GM12864 (cell line): ENCODE data around the gene USP44.
A peak's percentile ranks its signal among the peaks of the same experiment; 100 is the strongest.

Experiments
- DNase-seq: peaks from one replicate; pipeline ENCODE4 v3.0.0-alpha.2; 2011; ENCODE audit warnings: low read depth
- H3K4me3 ChIP-seq: 2 replicates; pipeline ENCODE4 v1.5.1; 2011; ENCODE audit warnings: mild to moderate bottlenecking, low read depth, low read length, control low read depth
- TF ChIP-seq, protein P1 (sequence below): IDR thresholded peaks from 2 replicates; pipeline ENCODE4 v1.5.1; 2011; ENCODE audit warnings: low read depth, mild to moderate bottlenecking, moderate library complexity, low read length, control low read depth, inconsistent platforms; ENCODE audit errors: missing control alignments

Gene USP44

DNA sequence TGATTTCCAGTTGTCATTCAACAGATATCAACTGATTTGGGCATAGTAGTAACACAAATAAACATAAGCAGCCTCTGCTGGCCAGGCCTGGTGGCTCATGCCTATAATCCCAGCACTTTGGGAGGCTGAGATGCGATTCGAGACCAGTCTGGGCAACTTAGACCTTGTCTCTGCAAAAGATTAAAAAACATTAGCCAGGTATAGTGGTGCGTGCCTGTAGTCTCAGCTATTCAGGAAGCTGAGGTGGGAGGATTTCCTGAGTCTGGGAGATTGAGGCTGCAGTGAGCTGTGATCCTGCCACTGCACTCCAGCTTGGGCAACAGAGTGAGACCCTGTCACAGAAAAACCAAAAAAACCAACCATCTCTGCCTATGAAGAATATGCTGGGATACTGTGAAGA, 70.2 kb downstream of the USP44 start:
- H3K4me3 ChIP-seq: no peak overlapping the region
- TF ChIP-seq, protein P1, sequence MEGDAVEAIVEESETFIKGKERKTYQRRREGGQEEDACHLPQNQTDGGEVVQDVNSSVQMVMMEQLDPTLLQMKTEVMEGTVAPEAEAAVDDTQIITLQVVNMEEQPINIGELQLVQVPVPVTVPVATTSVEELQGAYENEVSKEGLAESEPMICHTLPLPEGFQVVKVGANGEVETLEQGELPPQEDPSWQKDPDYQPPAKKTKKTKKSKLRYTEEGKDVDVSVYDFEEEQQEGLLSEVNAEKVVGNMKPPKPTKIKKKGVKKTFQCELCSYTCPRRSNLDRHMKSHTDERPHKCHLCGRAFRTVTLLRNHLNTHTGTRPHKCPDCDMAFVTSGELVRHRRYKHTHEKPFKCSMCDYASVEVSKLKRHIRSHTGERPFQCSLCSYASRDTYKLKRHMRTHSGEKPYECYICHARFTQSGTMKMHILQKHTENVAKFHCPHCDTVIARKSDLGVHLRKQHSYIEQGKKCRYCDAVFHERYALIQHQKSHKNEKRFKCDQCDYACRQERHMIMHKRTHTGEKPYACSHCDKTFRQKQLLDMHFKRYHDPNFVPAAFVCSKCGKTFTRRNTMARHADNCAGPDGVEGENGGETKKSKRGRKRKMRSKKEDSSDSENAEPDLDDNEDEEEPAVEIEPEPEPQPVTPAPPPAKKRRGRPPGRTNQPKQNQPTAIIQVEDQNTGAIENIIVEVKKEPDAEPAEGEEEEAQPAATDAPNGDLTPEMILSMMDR: no peak
- DNase-seq: no peak

DNA sequence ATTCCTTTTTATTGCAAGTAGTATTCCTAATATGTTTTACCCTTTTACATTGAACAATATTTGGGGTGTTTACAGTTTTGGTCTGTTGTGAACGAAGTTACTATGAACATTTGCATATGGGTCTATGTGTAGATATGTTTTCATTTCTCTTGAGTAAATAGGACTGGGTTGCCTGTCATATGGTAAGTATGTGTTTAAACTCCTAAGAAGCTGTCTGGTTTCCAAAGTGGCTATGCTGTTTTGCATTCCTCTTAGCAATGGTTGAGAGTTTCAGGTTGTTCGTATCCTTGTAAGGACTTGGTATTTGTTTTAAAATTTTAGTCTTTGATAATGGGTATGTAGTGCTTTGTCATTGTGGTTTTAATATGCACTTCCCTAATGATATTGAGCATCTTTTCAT, 71.0 kb downstream of the USP44 start:
- TF ChIP-seq, protein P1: no peak
- no peak overlapping the region for H3K4me3 ChIP-seq
- no peak for DNase-seq

DNA sequence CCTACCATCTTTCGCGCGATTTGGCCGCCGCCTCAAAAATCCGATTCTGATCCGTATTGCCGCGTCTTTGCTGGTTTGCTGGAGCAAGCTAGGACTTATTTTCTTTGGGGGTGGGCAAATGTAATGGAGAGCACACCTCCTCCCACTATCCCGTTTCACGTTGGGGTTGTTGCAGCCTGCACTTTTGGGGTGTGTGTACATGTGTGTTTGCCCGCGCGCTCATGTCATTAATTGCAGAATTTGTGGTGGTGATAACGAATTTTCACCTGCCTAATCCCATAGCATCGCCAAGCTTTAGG, 76.7 kb downstream of the USP44 start:
- DNase-seq: no peak
- H3K4me3 ChIP-seq: peak overlapping the region; percentile 86
- TF ChIP-seq, protein P1: no peak

DNA sequence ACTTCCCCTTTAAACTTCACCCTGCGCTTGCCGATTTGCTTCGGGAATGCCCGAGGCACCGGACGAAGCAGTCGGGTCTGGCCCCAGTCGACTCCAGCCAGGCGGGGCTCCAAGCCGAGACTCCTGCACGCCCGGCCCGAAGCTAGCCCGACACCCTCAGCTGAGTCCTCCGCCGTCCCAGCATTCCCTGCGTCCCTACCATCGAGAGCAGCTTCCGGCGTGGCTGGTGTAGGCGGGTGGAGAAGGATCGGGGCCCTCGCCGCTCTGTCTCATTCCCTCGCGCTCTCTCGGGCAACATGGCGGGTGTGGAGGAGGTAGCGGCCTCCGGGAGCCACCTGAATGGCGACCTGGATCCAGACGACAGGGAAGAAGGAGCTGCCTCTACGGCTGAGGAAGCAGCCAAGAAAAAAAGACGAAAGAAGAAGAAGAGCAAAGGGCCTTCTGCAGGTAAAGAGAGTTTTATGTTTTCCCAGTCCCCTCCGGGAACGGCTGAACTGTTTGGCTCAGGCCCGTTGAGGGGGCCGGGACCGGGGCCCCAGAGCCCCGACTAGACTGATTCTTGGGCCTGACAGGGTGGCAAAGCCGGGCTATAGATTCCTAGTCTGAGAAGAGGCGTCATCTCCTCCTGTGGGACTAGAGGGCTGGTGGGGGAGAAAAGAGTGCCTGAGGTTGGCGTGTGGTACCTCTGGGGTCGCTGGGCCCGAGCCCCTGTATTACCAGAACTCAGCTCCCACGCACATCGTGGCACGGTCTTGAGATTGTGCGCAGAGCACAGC, 77.2 kb downstream of the USP44 start, which contains the start of gene METAP2:
Gene METAP2 (plus strand): TSS at position 269 of the 776 bp plus-strand sequence. CDS start 28 bp downstream, at position 297.
- TF ChIP-seq, protein P1: no peak
- peak; percentile 88 for DNase-seq

DNA sequence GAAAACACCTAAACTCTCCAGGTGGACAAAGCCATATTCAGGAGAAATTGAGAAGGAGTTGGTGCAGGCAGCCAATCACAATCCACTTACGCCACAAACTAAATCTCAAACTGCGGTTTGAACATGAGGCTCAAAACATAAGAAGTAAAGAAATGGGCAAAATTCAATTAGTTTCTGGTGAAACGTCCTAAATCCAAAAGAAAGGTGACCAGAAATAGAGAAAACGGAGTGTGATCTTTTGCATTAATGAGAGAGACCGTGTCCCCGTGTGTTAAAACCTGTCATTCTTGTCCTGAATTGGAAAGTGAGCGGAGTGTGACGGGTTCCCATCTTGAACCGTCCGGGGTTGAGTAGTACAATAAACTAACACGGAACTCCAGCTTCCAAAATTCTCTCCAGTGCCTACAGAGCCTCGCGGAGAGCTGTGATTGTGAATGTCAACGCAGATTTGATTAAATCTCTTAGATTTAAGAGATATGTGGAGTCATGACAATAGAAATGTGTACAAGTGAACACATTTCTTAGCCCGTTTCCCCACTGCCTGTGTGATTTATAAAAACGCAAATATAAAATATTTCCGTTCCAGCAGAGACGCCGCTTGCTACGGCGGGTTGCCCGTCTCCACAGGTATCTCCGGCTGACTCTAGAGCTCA, 77.9 kb downstream of the USP44 start:
- peak overlapping the region; percentile 86 for H3K4me3 ChIP-seq
- DNase-seq: peak; percentile 12
- TF ChIP-seq, protein P1: peak; percentile 8

More for the DNA sequence above, 77.2 kb downstream of the USP44 start, which contains the start of gene METAP2:
- H3K4me3 ChIP-seq: peak within 1 kb of the TSS; percentile 86

DNA sequence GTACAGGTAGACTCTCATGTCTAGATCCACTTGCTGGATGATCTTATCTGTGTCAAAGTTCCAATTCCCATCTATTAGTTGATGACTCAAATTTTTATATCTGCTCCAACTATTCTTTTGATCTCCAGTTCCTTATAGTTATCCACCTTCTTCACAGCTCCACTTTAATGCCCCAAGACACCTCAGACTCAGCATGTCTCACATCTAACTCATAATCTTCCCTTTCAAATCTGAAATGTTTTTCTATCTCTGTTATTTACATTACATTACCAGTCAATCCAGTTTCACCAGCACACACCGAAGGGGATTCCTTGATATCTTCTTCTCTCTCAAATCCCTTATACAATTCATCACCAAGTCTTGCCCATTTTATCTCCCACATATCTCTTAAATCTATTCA, 81.0 kb downstream of the USP44 start:
- no peak for DNase-seq
- TF ChIP-seq, protein P1: no peak
- no peak overlapping the region for H3K4me3 ChIP-seq
